SK-N-SH treated with all-trans-retinoic acid at 6 μM for 48 hours (cell line): ENCODE results near the gene INHBC.

Source experiments
- ATAC-seq: fragments of 200-7000 bp; cut with Tn5 transposase; 3 replicates; pipeline ENCODE4 v1.9.1; 2020; ENCODE audit warnings: mild to moderate bottlenecking, moderate library complexity
- CSDC2 ChIP-seq: fragments of 250-450 bp; sonication (Bioruptor Pico); IDR thresholded peaks from 2 replicates; pipeline ENCODE4 v1.5.0; 2020; ENCODE audit warnings: mild to moderate bottlenecking, moderate library complexity
- ISL1 ChIP-seq: fragments of 250-450 bp; sonication (Bioruptor Pico); IDR thresholded peaks from 2 replicates; pipeline ENCODE4 v2.1.2; 2022; ENCODE audit warnings: mild to moderate bottlenecking, moderate library complexity
- SNAI2 ChIP-seq: fragments of 250-450 bp; sonication (Bioruptor Pico); IDR thresholded peaks from 2 replicates; pipeline ENCODE4 v1.5.0; 2020; ENCODE audit warnings: mild to moderate bottlenecking, moderate library complexity
- TCF4 ChIP-seq: fragments of 250-450 bp; sonication (Bioruptor Pico); IDR thresholded peaks from 2 replicates; pipeline ENCODE4 v1.8.0; 2021; ENCODE audit warnings: mild to moderate bottlenecking, moderate library complexity, borderline replicate concordance
- TOX ChIP-seq: fragments of 250-450 bp; sonication (Bioruptor Pico); IDR thresholded peaks from 2 replicates; pipeline ENCODE4 v1.8.0; 2021; ENCODE audit warnings: mild to moderate bottlenecking, moderate library complexity, borderline replicate concordance
- ZC3H10 ChIP-seq: fragments of 250-450 bp; sonication (Bioruptor Pico); IDR thresholded peaks from 2 replicates; pipeline ENCODE4 v1.5.1; 2021; ENCODE audit warnings: mild to moderate bottlenecking, moderate library complexity
- ZFP30 ChIP-seq: fragments of 450-650 bp; formaldehyde crosslinking; IDR thresholded peaks from 2 replicates; pipeline ENCODE4 v1.5.0; 2022; ENCODE audit warnings: mild to moderate bottlenecking, moderate library complexity
- ZNF565 ChIP-seq: fragments of 450-650 bp; formaldehyde crosslinking; conservative IDR thresholded peaks from 2 replicates; pipeline ENCODE4 v1.5.0; 2020; ENCODE audit warnings: low read depth, mild to moderate bottlenecking, moderate library complexity
- ZNF70 ChIP-seq: fragments of 450-650 bp; formaldehyde crosslinking; IDR thresholded peaks from 2 replicates; pipeline ENCODE4 v1.5.0; 2020; ENCODE audit warnings: mild to moderate bottlenecking, moderate library complexity
- TF ChIP-seq, protein P1 (sequence below): fragments of 250-450 bp; sonication (Bioruptor Pico); IDR thresholded peaks from 2 replicates; pipeline ENCODE4 v1.8.0; 2021; ENCODE audit warnings: low read depth, mild to moderate bottlenecking, moderate library complexity, borderline replicate concordance
- TF ChIP-seq, protein P2 (sequence below): fragments of 250-450 bp; sonication (Bioruptor Pico); IDR thresholded peaks from 2 replicates; pipeline ENCODE4 v1.8.0; 2020; ENCODE audit warnings: mild to moderate bottlenecking, moderate library complexity, borderline replicate concordance
- TF ChIP-seq, protein P3 (sequence below): fragments of 250-450 bp; sonication (Bioruptor Pico); IDR thresholded peaks from 2 replicates; pipeline ENCODE4 v1.5.0; 2020; ENCODE audit warnings: mild to moderate bottlenecking, moderate library complexity
- TF ChIP-seq, protein P4 (sequence below): fragments of 250-450 bp; sonication (Bioruptor Pico); IDR thresholded peaks from 2 replicates; pipeline ENCODE4 v1.5.1; 2020; ENCODE audit warnings: low read depth, mild to moderate bottlenecking, moderate library complexity
- TF ChIP-seq, protein P5 (sequence below): fragments of 250-450 bp; sonication (Bioruptor Pico); IDR thresholded peaks from 2 replicates; pipeline ENCODE4 v1.5.1; 2021; ENCODE audit warnings: mild to moderate bottlenecking, moderate library complexity

The INHBC gene

DNA sequence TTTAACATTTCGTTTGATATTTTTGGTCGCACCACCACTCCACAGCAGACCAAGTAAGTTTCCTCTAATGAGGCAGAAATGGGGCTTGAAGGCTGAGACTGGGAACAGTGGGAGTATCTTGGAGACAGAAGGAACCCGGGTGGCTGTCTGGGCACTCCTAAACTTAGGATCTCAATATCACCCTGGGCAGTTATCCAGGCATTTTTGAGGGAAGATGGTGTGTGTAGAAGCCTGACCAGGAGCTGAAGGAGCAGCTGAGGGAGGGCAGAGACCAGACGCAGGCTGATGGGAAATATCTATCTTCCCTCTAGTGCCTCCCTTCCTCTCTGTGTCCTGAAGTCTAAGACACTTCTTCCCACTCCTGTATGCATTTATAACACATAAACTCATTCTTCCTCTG is 64.0 kb downstream of the INHBC start:
- ATAC-seq = no peak
- TF ChIP-seq CSDC2 (no peak), SNAI2 (CRISPR knock-in tag) (no peak), TOX (no peak), ZNF565 (CRISPR knock-in tag) (no peak), ZFP30 (no peak), ISL1 (CRISPR knock-in tag) (no peak), ZC3H10 (no peak)
- TF ChIP-seq, protein P1, sequence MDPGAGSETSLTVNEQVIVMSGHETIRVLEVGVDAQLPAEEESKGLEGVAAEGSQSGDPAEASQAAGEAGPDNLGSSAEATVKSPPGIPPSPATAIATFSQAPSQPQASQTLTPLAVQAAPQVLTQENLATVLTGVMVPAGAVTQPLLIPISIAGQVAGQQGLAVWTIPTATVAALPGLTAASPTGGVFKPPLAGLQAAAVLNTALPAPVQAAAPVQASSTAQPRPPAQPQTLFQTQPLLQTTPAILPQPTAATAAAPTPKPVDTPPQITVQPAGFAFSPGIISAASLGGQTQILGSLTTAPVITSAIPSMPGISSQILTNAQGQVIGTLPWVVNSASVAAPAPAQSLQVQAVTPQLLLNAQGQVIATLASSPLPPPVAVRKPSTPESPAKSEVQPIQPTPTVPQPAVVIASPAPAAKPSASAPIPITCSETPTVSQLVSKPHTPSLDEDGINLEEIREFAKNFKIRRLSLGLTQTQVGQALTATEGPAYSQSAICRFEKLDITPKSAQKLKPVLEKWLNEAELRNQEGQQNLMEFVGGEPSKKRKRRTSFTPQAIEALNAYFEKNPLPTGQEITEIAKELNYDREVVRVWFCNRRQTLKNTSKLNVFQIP = no peak
- TF ChIP-seq, protein P2, sequence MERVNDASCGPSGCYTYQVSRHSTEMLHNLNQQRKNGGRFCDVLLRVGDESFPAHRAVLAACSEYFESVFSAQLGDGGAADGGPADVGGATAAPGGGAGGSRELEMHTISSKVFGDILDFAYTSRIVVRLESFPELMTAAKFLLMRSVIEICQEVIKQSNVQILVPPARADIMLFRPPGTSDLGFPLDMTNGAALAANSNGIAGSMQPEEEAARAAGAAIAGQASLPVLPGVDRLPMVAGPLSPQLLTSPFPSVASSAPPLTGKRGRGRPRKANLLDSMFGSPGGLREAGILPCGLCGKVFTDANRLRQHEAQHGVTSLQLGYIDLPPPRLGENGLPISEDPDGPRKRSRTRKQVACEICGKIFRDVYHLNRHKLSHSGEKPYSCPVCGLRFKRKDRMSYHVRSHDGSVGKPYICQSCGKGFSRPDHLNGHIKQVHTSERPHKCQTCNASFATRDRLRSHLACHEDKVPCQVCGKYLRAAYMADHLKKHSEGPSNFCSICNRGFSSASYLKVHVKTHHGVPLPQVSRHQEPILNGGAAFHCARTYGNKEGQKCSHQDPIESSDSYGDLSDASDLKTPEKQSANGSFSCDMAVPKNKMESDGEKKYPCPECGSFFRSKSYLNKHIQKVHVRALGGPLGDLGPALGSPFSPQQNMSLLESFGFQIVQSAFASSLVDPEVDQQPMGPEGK (CRISPR knock-in tag) = no peak
- TF ChIP-seq, protein P3, sequence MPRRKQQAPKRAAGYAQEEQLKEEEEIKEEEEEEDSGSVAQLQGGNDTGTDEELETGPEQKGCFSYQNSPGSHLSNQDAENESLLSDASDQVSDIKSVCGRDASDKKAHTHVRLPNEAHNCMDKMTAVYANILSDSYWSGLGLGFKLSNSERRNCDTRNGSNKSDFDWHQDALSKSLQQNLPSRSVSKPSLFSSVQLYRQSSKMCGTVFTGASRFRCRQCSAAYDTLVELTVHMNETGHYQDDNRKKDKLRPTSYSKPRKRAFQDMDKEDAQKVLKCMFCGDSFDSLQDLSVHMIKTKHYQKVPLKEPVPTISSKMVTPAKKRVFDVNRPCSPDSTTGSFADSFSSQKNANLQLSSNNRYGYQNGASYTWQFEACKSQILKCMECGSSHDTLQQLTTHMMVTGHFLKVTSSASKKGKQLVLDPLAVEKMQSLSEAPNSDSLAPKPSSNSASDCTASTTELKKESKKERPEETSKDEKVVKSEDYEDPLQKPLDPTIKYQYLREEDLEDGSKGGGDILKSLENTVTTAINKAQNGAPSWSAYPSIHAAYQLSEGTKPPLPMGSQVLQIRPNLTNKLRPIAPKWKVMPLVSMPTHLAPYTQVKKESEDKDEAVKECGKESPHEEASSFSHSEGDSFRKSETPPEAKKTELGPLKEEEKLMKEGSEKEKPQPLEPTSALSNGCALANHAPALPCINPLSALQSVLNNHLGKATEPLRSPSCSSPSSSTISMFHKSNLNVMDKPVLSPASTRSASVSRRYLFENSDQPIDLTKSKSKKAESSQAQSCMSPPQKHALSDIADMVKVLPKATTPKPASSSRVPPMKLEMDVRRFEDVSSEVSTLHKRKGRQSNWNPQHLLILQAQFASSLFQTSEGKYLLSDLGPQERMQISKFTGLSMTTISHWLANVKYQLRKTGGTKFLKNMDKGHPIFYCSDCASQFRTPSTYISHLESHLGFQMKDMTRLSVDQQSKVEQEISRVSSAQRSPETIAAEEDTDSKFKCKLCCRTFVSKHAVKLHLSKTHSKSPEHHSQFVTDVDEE = no peak
- TF ChIP-seq, protein P4, sequence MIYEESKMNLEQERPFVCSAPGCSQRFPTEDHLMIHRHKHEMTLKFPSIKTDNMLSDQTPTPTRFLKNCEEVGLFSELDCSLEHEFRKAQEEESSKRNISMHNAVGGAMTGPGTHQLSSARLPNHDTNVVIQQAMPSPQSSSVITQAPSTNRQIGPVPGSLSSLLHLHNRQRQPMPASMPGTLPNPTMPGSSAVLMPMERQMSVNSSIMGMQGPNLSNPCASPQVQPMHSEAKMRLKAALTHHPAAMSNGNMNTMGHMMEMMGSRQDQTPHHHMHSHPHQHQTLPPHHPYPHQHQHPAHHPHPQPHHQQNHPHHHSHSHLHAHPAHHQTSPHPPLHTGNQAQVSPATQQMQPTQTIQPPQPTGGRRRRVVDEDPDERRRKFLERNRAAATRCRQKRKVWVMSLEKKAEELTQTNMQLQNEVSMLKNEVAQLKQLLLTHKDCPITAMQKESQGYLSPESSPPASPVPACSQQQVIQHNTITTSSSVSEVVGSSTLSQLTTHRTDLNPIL = no peak

DNA sequence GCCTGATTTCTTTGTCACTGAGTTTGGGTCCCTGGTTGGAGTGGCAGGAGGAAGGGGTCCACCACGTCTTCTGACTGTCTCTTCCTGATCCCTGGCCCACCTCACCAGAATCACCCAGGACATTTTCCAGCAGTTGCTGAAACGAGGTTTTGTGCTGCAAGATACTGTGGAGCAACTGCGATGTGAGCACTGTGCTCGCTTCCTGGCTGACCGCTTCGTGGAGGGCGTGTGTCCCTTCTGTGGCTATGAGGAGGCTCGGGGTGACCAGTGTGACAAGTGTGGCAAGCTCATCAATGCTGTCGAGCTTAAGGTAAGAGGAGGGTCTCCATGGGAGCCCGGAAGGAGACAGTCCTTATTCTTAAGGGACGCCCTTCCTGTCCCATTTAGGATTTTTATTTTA is 65.6 kb downstream of the INHBC start:
- no peak for ATAC-seq
- no peak for TF ChIP-seq ZNF70 (CRISPR knock-in tag)
- no peak for TF ChIP-seq TCF4 (CRISPR knock-in tag)
- TF ChIP-seq, protein P5, sequence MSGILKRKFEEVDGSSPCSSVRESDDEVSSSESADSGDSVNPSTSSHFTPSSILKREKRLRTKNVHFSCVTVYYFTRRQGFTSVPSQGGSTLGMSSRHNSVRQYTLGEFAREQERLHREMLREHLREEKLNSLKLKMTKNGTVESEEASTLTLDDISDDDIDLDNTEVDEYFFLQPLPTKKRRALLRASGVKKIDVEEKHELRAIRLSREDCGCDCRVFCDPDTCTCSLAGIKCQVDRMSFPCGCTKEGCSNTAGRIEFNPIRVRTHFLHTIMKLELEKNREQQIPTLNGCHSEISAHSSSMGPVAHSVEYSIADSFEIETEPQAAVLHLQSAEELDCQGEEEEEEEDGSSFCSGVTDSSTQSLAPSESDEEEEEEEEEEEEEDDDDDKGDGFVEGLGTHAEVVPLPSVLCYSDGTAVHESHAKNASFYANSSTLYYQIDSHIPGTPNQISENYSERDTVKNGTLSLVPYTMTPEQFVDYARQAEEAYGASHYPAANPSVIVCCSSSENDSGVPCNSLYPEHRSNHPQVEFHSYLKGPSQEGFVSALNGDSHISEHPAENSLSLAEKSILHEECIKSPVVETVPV = no peak
